ENCODE measurements around the gene KLRF1. TPM values are rescaled to one million over a fixed set of nuclear protein-coding genes. Genes with fewer than 3 reads are reported as not detected.

KLRF1 gene
- total RNA-seq, 3 donors from 2014 or later (not counting 1 experiment from before 2014, with no cell fraction given) = 364 to 424 (median 392) TPM

- H3K36me3 Mint-ChIP-seq = no peaks in the 10 kb centered on the region
- DNase-seq (no peak), ATAC-seq (no peak)
- Histone ChIP-seq H3K4me3 (ENCODE audit: low read length) (no peak overlapping the region), H3K27me3 (ENCODE audit: control insufficient read depth, insufficient read depth, low read length) (peaks cover 4% of the 10 kb centered on the region), H3K36me3 (ENCODE audit: control insufficient read depth, insufficient read depth, low read length) (no peaks in the 10 kb centered on the region), H3K27ac (ENCODE audit: low read length) (no peak overlapping the region), H3K4me1 (ENCODE audit: control insufficient read depth, insufficient read depth, low read length) (peaks cover 11% of the 10 kb centered on the region), H3K9me3 (ENCODE audit: control insufficient read depth, insufficient read depth, low read length) (no peaks in the 10 kb centered on the region)
- H3K4me1 Mint-ChIP-seq = peaks cover 18 to 20% of the 10 kb centered on the region in 2 donors
- no peak overlapping the region for H3K27ac Mint-ChIP-seq
- H3K4me3 Mint-ChIP-seq = no peak overlapping the region
- no peaks in the 10 kb centered on the region for H3K9me3 Mint-ChIP-seq
- no peak for TF ChIP-seq CTCF (IDR thresholded peaks at IDR 0.05)
- intact Hi-C loops (cut with micrococcal nuclease) = no loop called here
- H3K27me3 Mint-ChIP-seq (ENCODE audit: low read depth in 2 of 2) = peaks cover 7 to 9% of the 10 kb centered on the region in 2 donors
- WGBS (ENCODE audit: insufficient coverage) = 94% methylated on average over 3 of the region's 4 CpGs
These were observed 17.9 kb upstream of the KLRF1 start for GRCh38 chr12:9809338-9809737.

GRCh38 chr12:9809866-9810265 lies 17.4 kb upstream of the KLRF1 start:
- no peak overlapping the region for H3K27ac ChIP-seq (ENCODE audit: low read length)
- Mint-ChIP-seq H3K27ac (no peak overlapping the region), H3K9me3 (no peaks in the 10 kb centered on the region), H3K27me3 (ENCODE audit: low read depth in 2 of 2) (peaks cover 7 to 9% of the 10 kb centered on the region in 2 donors), H3K4me3 (no peak overlapping the region), H3K36me3 (no peaks in the 10 kb centered on the region), H3K4me1 (peaks cover 23 to 25% of the 10 kb centered on the region in 2 donors)
- peaks cover 4% of the 10 kb centered on the region for H3K27me3 ChIP-seq (ENCODE audit: control insufficient read depth, insufficient read depth, low read length)
- intact Hi-C loops (cut with micrococcal nuclease) = loop anchor here (5.0 to 10.0 kb wide), 2 partner anchors 97 to 195 kb away; no protein-coding TSS in a partner anchor
- no peak for TF ChIP-seq CTCF (IDR thresholded peaks at IDR 0.05)
- no peaks in the 10 kb centered on the region for H3K9me3 ChIP-seq (ENCODE audit: control insufficient read depth, insufficient read depth, low read length)
- no peak for DNase-seq
- no peaks in the 10 kb centered on the region for H3K36me3 ChIP-seq (ENCODE audit: control insufficient read depth, insufficient read depth, low read length)
- no peak overlapping the region for H3K4me3 ChIP-seq (ENCODE audit: low read length)
- H3K4me1 ChIP-seq (ENCODE audit: control insufficient read depth, insufficient read depth, low read length) = peaks cover 14% of the 10 kb centered on the region
- ATAC-seq = no peak

- ATAC-seq (no peak), DNase-seq (no peak)
- Histone ChIP-seq H3K27ac (ENCODE audit: low read length) (no peak overlapping the region), H3K27me3 (ENCODE audit: control insufficient read depth, insufficient read depth, low read length) (peaks cover 4% of the 10 kb centered on the region), H3K4me1 (ENCODE audit: control insufficient read depth, insufficient read depth, low read length) (peaks cover 14% of the 10 kb centered on the region), H3K36me3 (ENCODE audit: control insufficient read depth, insufficient read depth, low read length) (no peaks in the 10 kb centered on the region), H3K4me3 (ENCODE audit: low read length) (no peak overlapping the region), H3K9me3 (ENCODE audit: control insufficient read depth, insufficient read depth, low read length) (no peaks in the 10 kb centered on the region)
- WGBS (ENCODE audit: insufficient coverage) = no CpG with 5 or more reads among the region's 2 CpGs
- intact Hi-C loops (cut with micrococcal nuclease) = loop anchor here (5.0 to 10.0 kb wide), 2 partner anchors 97 to 194 kb away; no protein-coding TSS in a partner anchor
- H3K9me3 Mint-ChIP-seq = no peaks in the 10 kb centered on the region
- H3K27me3 Mint-ChIP-seq (ENCODE audit: low read depth in 2 of 2) = peaks cover 7 to 9% of the 10 kb centered on the region in 2 donors
- H3K27ac Mint-ChIP-seq = peak overlapping the region in 1 of 2 donors; percentile 31
- peaks cover 29% of the 10 kb centered on the region in 2 donors for H3K4me1 Mint-ChIP-seq
- TF ChIP-seq CTCF (IDR thresholded peaks at IDR 0.05) = no peak
- peak overlapping the region; percentile 37 for H3K4me3 Mint-ChIP-seq
- no peaks in the 10 kb centered on the region for H3K36me3 Mint-ChIP-seq
These were observed 16.6 kb upstream of the KLRF1 start for GRCh38 chr12:9810671-9811070.

GRCh38 chr12:9811621-9812020 lies 15.7 kb upstream of the KLRF1 start:
- intact Hi-C loops (cut with micrococcal nuclease) = loop anchor here (5.0 to 10.0 kb wide), 2 partner anchors 96 to 193 kb away; no protein-coding TSS in a partner anchor
- Mint-ChIP-seq H3K27me3 (ENCODE audit: low read depth in 2 of 2) (peaks cover 7 to 9% of the 10 kb centered on the region in 2 donors), H3K36me3 (no peaks in the 10 kb centered on the region), H3K9me3 (no peaks in the 10 kb centered on the region), H3K27ac (no peak overlapping the region), H3K4me3 (peak overlapping the region; percentile 37), H3K4me1 (peaks cover 32 to 38% of the 10 kb centered on the region in 2 donors)
- Histone ChIP-seq H3K36me3 (ENCODE audit: control insufficient read depth, insufficient read depth, low read length) (no peaks in the 10 kb centered on the region), H3K4me1 (ENCODE audit: control insufficient read depth, insufficient read depth, low read length) (peaks cover 14% of the 10 kb centered on the region), H3K27me3 (ENCODE audit: control insufficient read depth, insufficient read depth, low read length) (peaks cover 4% of the 10 kb centered on the region), H3K4me3 (ENCODE audit: low read length) (no peak overlapping the region), H3K9me3 (ENCODE audit: control insufficient read depth, insufficient read depth, low read length) (no peaks in the 10 kb centered on the region), H3K27ac (ENCODE audit: low read length) (no peak overlapping the region)
- ATAC-seq (no peak), DNase-seq (no peak)
- TF ChIP-seq CTCF (IDR thresholded peaks at IDR 0.05) = no peak
- 86% methylated on average over 5 of the region's 5 CpGs for WGBS (ENCODE audit: insufficient coverage)

Measured in natural killer cell (primary cell).